Activated CD4-positive, CD25-positive, alpha-beta regulatory T cell treated with anti-CD3 and anti-CD28 coated beads, Interleukin-2, amount 50 U/mL, for 72 hours (primary cell): ENCODE data around the gene TGM3.

ENCODE experiments used
- DNase-seq: peaks from one replicate; pipeline ENCODE4 v3.0.0; 2021

Gene TGM3

GRCh38 chr20:2340823-2341222 is 45.0 kb downstream of the TGM3 start:
- DNase-seq: no peak

GRCh38 chr20:2341336-2341735 is 45.5 kb downstream of the TGM3 start:
- DNase-seq: no peak

- no peak for DNase-seq
These were observed 46.4 kb downstream of the TGM3 start for GRCh38 chr20:2342243-2342642.

- no peak for DNase-seq
These were observed 50.4 kb downstream of the TGM3 start for GRCh38 chr20:2346188-2346587.

- DNase-seq: no peak
These were observed 52.5 kb downstream of the TGM3 start for GRCh38 chr20:2348336-2348735.

- no peak for DNase-seq
These were observed 54.0 kb downstream of the TGM3 start for GRCh38 chr20:2349801-2350200.

- no peak for DNase-seq
These were observed 54.8 kb downstream of the TGM3 start for GRCh38 chr20:2350606-2351005.

GRCh38 chr20:2353231-2353630 is 57.4 kb downstream of the TGM3 start:
- no peak for DNase-seq

- no peak for DNase-seq
These were observed 61.3 kb downstream of the TGM3 start for GRCh38 chr20:2357114-2357513.

GRCh38 chr20:2358006-2358405 is 62.2 kb downstream of the TGM3 start:
- no peak for DNase-seq

- DNase-seq: no peak
These were observed 65.3 kb downstream of the TGM3 start for GRCh38 chr20:2361035-2361593.

GRCh38 chr20:2363187-2363586 is 67.4 kb downstream of the TGM3 start:
- no peak for DNase-seq

- DNase-seq: no peak
These were observed 67.8 kb downstream of the TGM3 start for GRCh38 chr20:2363587-2363986.

GRCh38 chr20:2364044-2364443 is 68.2 kb downstream of the TGM3 start:
- no peak for DNase-seq

GRCh38 chr20:2365091-2365490 is 69.3 kb downstream of the TGM3 start:
- no peak for DNase-seq

- no peak for DNase-seq
These were observed 69.9 kb downstream of the TGM3 start for GRCh38 chr20:2365666-2366065.

- no peak for DNase-seq
These were observed 72.8 kb downstream of the TGM3 start for GRCh38 chr20:2368621-2369020.

GRCh38 chr20:2373098-2373497 is 77.3 kb downstream of the TGM3 start:
- no peak for DNase-seq

GRCh38 chr20:2374346-2375125 is 78.7 kb downstream of the TGM3 start:
- no peak for DNase-seq

GRCh38 chr20:2378893-2379292 is 83.1 kb downstream of the TGM3 start:
- DNase-seq: no peak

- no peak for DNase-seq
These were observed 83.9 kb downstream of the TGM3 start for GRCh38 chr20:2379511-2380229.

GRCh38 chr20:2380601-2381000 is 84.8 kb downstream of the TGM3 start, which contains the start of gene TGM6:
TGM6 (plus strand) TSS chr20:2380901; CDS start chr20:2380969, 68 bp downstream.
- DNase-seq: no peak

GRCh38 chr20:2381303-2381702 is 85.5 kb downstream of the TGM3 start:
- DNase-seq: no peak

GRCh38 chr20:2382833-2383232 is 87.0 kb downstream of the TGM3 start:
- DNase-seq: no peak
